Heart left ventricle (tissue), 16 donors: Measurements from ENCODE around the gene MRPL18. TPM values are rescaled to one million over a fixed set of nuclear protein-coding genes. Genes with fewer than 3 reads are reported as not detected.
A peak's percentile ranks its signal among the peaks of the same experiment; 100 is the strongest.

Experiments
- ATAC-seq, 4 donors: fragments of 200-7000 bp; cut with Tn5 transposase; one replicate each; pipeline ENCODE4 v1.9.1; 2020 to 2022; ENCODE audit warnings: moderate library complexity in 4 of 4, mild to moderate bottlenecking in 3 of 4, moderate number of reproducible peaks in 1 of 4
- DNase-seq, 5 donors: peaks; one replicate each; pipeline ENCODE4 v3.0.0-alpha.2; 2020
- H3K27ac ChIP-seq, 12 donors: fragments of 200-600 bp; sonication (generic) in 4 of 12; one replicate each; pipeline versions ENCODE4 v1.5.0 to v1.8.0; 2016 to 2022; ENCODE audit warnings: mild to moderate bottlenecking in 2 of 12
- H3K27me3 ChIP-seq, 9 donors: fragments of 200-600 bp; sonication (generic) in 2 of 9; one replicate each; pipeline versions ENCODE4 v1.5.1 to v1.8.0; 2016 to 2022; ENCODE audit warnings: mild to moderate bottlenecking in 3 of 9
- H3K36me3 ChIP-seq, 9 donors: fragments of 200-600 bp; sonication (generic) in 2 of 9; one replicate each; pipeline versions ENCODE4 v1.5.0 to v1.8.0; 2018 to 2022; ENCODE audit warnings: mild to moderate bottlenecking in 2 of 9
- H3K4me1 ChIP-seq, 12 donors: fragments of 200-600 bp; sonication (generic) in 4 of 12; one replicate each; pipeline versions ENCODE4 v1.5.0 to v1.8.0; 2016 to 2022; ENCODE audit warnings: mild to moderate bottlenecking in 3 of 12
- H3K4me3 ChIP-seq, 12 donors: fragments of 200-600 bp; sonication (generic) in 4 of 12; one replicate each; pipeline versions ENCODE4 v1.5.0 to v1.8.0; 2017 to 2022; ENCODE audit warnings: mild to moderate bottlenecking in 9 of 12, moderate library complexity in 4 of 12
- H3K9me3 ChIP-seq, 12 donors: fragments of 200-600 bp; sonication (generic) in 4 of 12; one replicate each; pipeline versions ENCODE4 v1.5.0 to v1.8.0; 2016 to 2022; ENCODE audit warnings: mild to moderate bottlenecking in 1 of 12
- CTCF ChIP-seq, 12 donors: fragments of 200-600 bp; sonication (generic) in 4 of 12; IDR thresholded peaks; one replicate each; pipeline versions ENCODE4 v1.5.0 to v1.8.0; 2018 to 2022; ENCODE audit warnings: antibody characterized with exemption in 12 of 12, mild to moderate bottlenecking in 5 of 12
- POLR2A ChIP-seq, 2 donors: fragments of 450-650 bp; IDR thresholded peaks; one replicate each; pipeline ENCODE4 v1.6.1; 2017; ENCODE audit warnings: antibody characterized with exemption in 2 of 2, mild to moderate bottlenecking in 2 of 2, moderate library complexity in 2 of 2
- WGBS, 4 donors: extraction: QIAGEN DNeasy Blood & Tissue Kit in 2 of 4; methylation state at CpG; one replicate each; pipeline versions ENCODE4 v1.1.5 to v1.1.7; 2013 to 2018; 5-methylcytosine and 5-hydroxymethylcytosine counted together
- intact Hi-C, 10 donors: fragments of 100-400 bp; cut with DNase I; formaldehyde crosslinking; loops; one replicate each; pipeline versions ENCODE4 v1.11.1 to v1.14.2; 2022
- polyA plus RNA-seq, 2 donors: library from polyadenylated mRNA; stranded (reverse); fragments of 200-250 nt; gene quantifications; one replicate each; pipeline ENCODE4 v1.2.3, GENCODE V29; 2013
- total RNA-seq, 9 donors: library from RNA; depleted of rRNA in 2 of 9; stranded (reverse); fragments of >200 nt in 2 of 9; fragmentation: NEBNext Ultra II Directional in 3 of 9; extraction: Animal tissue kit (Norgen Biotek cat#: 25700) in 3 of 9; gene quantifications; one replicate each; pipeline versions ENCODE4 v1.1.0 to v1.2.4, GENCODE V29; 2016 to 2023
- donor health status: ischemic (EF 13 %, LVEDD 7.1; RV severe dilation, severe dysfunction).
- donor health status: healthy with polysubstance abuse.
- donor health status: DM: no; HTN: yes; CAD: no.
- donor health status: DM: no; HTN: no; CAD: no.
- donor health status: ischemic (EF 25% LVEDD 6.9; RV normal size, moderate dysfunction).
- donor health status: ischemic (EF 25% LVEDD 5.7; RV mildly dilated, moderate dysfunction).
- donor health status: healthy.
- donor health status: DM: yes; HTN: yes; CAD: no.
- donor health status: ischemic (EF 35%, LVEDD 5.7; RV mildly dilated, moderate dysfunction).
- donor health status: nonischemic (EF 11% LVEDD 7.7; RV severe dilation, severe dysfunction).
- donor health status: DM: yes; HTN: yes; CAD: no.
- donor health status: PGD.
- donor health status: ischemic (EF 29% LVEDD 5.4; RV normal size, mild dysfunction).
- donor health status: nonischemic (EF 23%, LVEDD 6.1; RV moderate dilation, normal function).

MRPL18 gene
- total and polyA plus RNA-seq, 11 donors, result 52.4 to 145 (median 61.8) TPM

- Histone ChIP-seq H3K9me3 (no peaks in the 10 kb centered on the region), H3K4me3 (no peak overlapping the region), H3K27me3 (no peaks in the 10 kb centered on the region), H3K4me1 (peaks cover 0 to 16% (median 5%) of the 10 kb centered on the region in 12 donors), H3K27ac (no peak overlapping the region), H3K36me3 (no peaks in the 10 kb centered on the region)
- intact Hi-C loops, result no loop called here
- TF ChIP-seq POLR2A (IDR thresholded peaks at IDR 0.05) (no peak), CTCF (IDR thresholded peaks at IDR 0.05) (no peak)
- 66 to 75% (median 72%) methylated on average over 11 of the region's 11 CpGs for WGBS, 4 donors
- ATAC-seq (no peak), DNase-seq (no peak)
Measured at GRCh38 chr6:159830501-159831372, 40.5 kb downstream of the MRPL18 start.

- H3K9me3 ChIP-seq, result no peaks in the 10 kb centered on the region
- WGBS, 4 donors, result 84 to 94% (median 85%) methylated on average over 4 of the region's 4 CpGs
- no peak for TF ChIP-seq POLR2A (IDR thresholded peaks at IDR 0.05)
- no peak for TF ChIP-seq CTCF (IDR thresholded peaks at IDR 0.05)
- DNase-seq (no peak), ATAC-seq (no peak)
- intact Hi-C loops, result no loop called here
- H3K4me1 ChIP-seq, result peaks cover 0 to 19% (median 5%) of the 10 kb centered on the region in 12 donors
- no peaks in the 10 kb centered on the region for H3K27me3 ChIP-seq
- H3K36me3 ChIP-seq, result no peaks in the 10 kb centered on the region
- H3K4me3 ChIP-seq, result no peak overlapping the region
- H3K27ac ChIP-seq, result no peak overlapping the region
Measured at GRCh38 chr6:159831373-159831679, 41.1 kb downstream of the MRPL18 start.

GRCh38 chr6:159832946-159833345, 42.7 kb downstream of the MRPL18 start:
- H3K36me3 ChIP-seq, result no peaks in the 10 kb centered on the region
- ATAC-seq (no peak), DNase-seq (no peak)
- peaks cover 0 to 24% (median 5%) of the 10 kb centered on the region in 12 donors for H3K4me1 ChIP-seq
- TF ChIP-seq CTCF (IDR thresholded peaks at IDR 0.05), result no peak
- TF ChIP-seq POLR2A (IDR thresholded peaks at IDR 0.05), result no peak
- intact Hi-C loops, result no loop called here
- no peak overlapping the region for H3K4me3 ChIP-seq
- H3K27ac ChIP-seq, result no peak overlapping the region
- no peaks in the 10 kb centered on the region for H3K9me3 ChIP-seq
- 69 to 76% (median 72%) methylated on average over 4 of the region's 4 CpGs for WGBS, 4 donors
- H3K27me3 ChIP-seq, result no peaks in the 10 kb centered on the region

- 47 to 91% (median 75%) methylated on average over 2 of the region's 2 CpGs for WGBS, 4 donors
- DNase-seq, result no peak
- no peak overlapping the region for H3K4me3 ChIP-seq
- peaks cover 0 to 24% (median 5%) of the 10 kb centered on the region in 12 donors for H3K4me1 ChIP-seq
- H3K9me3 ChIP-seq, result no peaks in the 10 kb centered on the region
- intact Hi-C loops, result no loop called here
- no peak overlapping the region for H3K27ac ChIP-seq
- H3K36me3 ChIP-seq, result no peaks in the 10 kb centered on the region
- H3K27me3 ChIP-seq, result no peaks in the 10 kb centered on the region
- ATAC-seq, result no peak
- peak in 1 of 12 donors; percentile 22 for TF ChIP-seq CTCF (IDR thresholded peaks at IDR 0.05)
- no peak for TF ChIP-seq POLR2A (IDR thresholded peaks at IDR 0.05)
Measured at GRCh38 chr6:159833556-159833955, 43.3 kb downstream of the MRPL18 start.
